GM12874 (cell line): ENCODE data around the gene PLPPR5.

Source experiments
- CTCF ChIP-seq: IDR thresholded peaks from 2 replicates; pipeline ENCODE4 v1.5.1; 2011; ENCODE audit warnings: low read depth, mild to moderate bottlenecking, control low read depth, low read length, moderate library complexity; ENCODE audit not compliant: insufficient read depth

PLPPR5 gene

DNA sequence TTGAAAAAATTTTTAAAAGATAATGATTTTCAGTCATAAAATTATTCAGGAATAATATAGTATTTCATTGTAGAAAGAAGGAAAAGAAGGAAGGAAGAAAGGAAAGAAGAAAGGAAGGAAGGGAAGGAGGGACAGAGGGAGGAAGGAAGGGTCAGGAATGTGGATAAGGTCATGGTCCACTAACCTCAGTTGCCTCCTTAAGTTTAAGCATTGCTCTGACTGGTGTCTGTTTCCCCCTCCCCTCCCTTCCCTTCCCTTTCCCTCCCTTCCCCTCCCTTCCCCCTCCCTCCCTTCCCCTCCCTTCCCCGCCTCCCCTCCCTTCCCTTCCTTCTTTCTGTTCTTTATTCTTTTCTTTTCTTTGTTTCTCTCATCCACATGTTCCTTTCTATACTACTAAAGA, 95.7 kb downstream of the PLPPR5 start:
- no peak for TF ChIP-seq CTCF

DNA sequence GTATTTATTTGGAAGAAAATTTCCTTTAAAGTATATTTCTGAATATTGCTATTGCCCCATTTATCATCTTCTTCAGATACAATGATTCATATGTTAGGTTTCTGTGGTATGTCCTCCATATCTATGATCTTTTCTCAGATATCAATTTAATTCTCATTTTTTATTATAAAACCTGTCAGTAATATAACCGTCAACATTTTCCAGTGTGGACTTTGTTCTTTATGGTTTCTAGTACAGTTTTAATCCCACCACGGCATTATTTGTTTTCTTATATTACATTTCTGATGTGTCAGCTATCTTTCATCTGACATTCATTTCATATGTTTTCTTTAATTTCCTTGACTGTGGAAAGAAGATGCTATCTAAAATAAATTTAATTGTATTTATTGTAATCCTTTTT, 97.9 kb downstream of the PLPPR5 start:
- no peak for TF ChIP-seq CTCF

DNA sequence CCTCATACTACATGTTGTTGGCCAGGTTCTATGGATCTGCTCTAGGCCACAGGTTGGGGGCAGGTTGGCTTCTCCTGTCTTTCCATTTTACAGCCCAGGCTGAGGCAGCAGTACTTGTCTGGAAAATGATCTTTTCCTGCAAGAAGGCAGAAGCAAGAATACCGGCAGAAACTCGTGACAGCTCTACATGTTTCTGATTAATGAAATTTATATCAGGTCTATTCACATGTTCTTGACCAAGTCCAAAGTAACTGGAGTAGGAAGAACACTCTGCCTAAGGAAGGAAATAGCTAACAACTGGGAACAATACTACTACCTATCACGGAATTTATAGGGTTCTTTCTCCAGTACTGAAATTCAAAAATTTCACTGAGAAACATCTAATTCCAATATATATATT, 98.3 kb downstream of the PLPPR5 start:
- no peak for TF ChIP-seq CTCF

DNA sequence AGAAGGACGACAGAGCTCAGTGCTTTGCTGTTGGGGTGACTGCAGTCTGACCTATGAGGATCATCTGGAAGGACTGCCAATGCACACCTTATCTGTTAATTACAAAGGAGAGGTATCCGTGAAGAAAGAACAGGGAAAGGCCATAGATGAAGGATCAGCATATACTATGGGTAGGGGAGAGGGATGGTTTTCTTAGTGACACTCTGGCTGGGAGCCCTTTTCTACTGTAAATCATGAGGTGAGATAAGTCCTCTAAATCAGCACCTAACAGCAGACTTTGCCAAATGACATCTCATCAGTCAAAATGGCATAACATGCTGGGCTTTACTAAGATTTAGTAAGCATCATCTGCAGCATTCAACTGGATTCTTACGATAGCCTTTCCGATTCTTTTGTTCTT, 100.0 kb downstream of the PLPPR5 start:
- TF ChIP-seq CTCF, result no peak

DNA sequence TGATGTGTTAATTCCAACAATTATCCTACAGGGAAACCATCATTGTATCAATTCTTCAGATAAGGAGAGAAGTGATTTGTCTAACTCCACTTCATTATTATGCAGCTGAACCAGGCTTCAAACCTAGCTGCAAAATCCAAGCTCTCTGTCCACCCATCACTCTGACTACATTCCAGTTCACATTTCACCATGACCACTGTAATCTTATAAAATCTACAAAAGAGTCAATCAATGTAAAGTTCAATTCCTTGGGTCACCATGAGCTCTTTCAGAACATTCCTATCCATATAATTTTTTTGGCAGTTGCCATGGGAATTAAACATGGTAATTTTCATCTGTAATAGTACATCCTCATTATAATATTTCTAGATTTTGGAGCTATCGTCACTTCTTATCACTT, 100.9 kb downstream of the PLPPR5 start:
- TF ChIP-seq CTCF, result no peak

DNA sequence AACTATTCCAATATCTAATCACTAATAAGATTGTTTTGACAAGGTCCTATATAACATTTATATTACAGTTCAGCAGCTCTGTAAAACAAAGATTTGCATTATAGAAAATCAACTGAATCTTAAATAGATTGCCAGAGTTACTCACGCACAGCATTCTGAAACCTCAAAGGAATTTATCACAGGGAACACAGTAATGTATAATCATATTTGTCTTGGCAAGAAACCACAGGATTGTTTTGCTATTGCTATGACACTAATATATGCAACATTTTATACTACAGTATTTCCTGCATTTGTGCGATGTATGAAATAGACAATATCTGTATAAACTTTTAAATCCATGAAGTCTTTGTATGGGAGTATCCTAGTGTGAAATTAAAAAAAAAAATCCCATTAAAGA, 101.4 kb downstream of the PLPPR5 start:
- no peak for TF ChIP-seq CTCF

DNA sequence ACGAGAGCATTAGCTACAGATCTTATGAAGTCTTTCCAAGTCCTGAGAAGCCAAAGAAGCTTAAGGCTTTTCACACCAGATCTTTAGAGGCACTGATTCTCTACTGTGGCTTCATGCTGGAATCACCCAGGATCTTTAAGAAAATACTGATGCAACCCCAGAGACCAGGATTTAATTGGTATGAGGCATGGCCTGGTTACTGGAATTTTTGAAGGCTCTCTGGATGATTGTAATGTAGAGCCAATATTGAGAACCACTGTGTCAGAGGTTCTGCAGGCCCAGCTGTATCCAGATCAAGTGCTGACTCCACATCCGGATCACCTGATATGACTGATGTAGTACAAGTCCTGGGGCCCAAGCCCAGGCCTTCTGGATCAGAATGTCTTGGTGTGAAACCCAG, 105.7 kb downstream of the PLPPR5 start:
- no peak for TF ChIP-seq CTCF

DNA sequence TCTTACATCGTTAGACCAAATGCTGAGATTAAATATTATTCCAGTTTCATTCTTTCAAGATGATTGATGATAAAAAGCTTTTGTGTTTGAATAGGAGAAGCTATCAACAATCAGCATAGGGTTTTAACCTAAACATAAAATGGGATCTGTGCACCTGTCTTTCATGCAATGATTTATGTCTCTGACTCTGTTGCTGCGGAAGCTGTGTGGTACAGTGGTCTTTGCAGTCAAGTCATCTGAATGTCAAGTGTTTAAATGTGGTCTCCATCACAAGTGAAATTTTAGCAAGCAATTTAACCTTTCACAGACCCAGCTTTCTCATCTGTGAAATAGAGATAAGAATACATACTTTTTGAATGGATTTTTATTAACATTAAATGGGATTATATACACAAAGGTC, 107.2 kb downstream of the PLPPR5 start:
- no peak for TF ChIP-seq CTCF
